SK-N-SH treated with all-trans-retinoic acid at 6 μM for 48 hours (cell line): Measurements from ENCODE around the gene LRRC15.

Source experiments
- ATAC-seq: fragments of 200-7000 bp; cut with Tn5 transposase; 3 replicates; pipeline ENCODE4 v1.9.1; 2020; ENCODE audit warnings: mild to moderate bottlenecking, moderate library complexity
- ARNTL ChIP-seq: fragments of 450-650 bp; formaldehyde crosslinking; IDR thresholded peaks from 2 replicates; pipeline ENCODE4 v1.5.0; 2020; ENCODE audit warnings: low read depth, mild to moderate bottlenecking, moderate library complexity, borderline replicate concordance
- BACH2 ChIP-seq: fragments of 250-450 bp; sonication (Bioruptor Pico); IDR thresholded peaks from 2 replicates; pipeline ENCODE4 v1.9.0; 2021; ENCODE audit warnings: mild to moderate bottlenecking, borderline replicate concordance
- CREB5 ChIP-seq: fragments of 250-450 bp; sonication (Bioruptor Pico); IDR thresholded peaks from 2 replicates; pipeline ENCODE4 v1.5.1; 2020; ENCODE audit warnings: low read depth, mild to moderate bottlenecking, moderate library complexity
- CSDC2 ChIP-seq: fragments of 250-450 bp; sonication (Bioruptor Pico); IDR thresholded peaks from 2 replicates; pipeline ENCODE4 v1.5.0; 2020; ENCODE audit warnings: mild to moderate bottlenecking, moderate library complexity
- CSRNP3 ChIP-seq: fragments of 250-450 bp; sonication (Bioruptor Pico); IDR thresholded peaks from 2 replicates; pipeline ENCODE4 v1.5.1; 2021; ENCODE audit warnings: mild to moderate bottlenecking, moderate library complexity
- ESRRG ChIP-seq: fragments of 250-450 bp; sonication (Bioruptor Pico); IDR thresholded peaks from 2 replicates; pipeline ENCODE4 v1.6.1; 2021; ENCODE audit warnings: mild to moderate bottlenecking
- GLIS3 ChIP-seq: fragments of 250-450 bp; sonication (Bioruptor Pico); IDR thresholded peaks from 2 replicates; pipeline ENCODE4 v1.5.0; 2020; ENCODE audit warnings: mild to moderate bottlenecking, moderate library complexity
- ISL1 ChIP-seq: fragments of 250-450 bp; sonication (Bioruptor Pico); IDR thresholded peaks from 2 replicates; pipeline ENCODE4 v2.1.2; 2022; ENCODE audit warnings: mild to moderate bottlenecking, moderate library complexity
- PATZ1 ChIP-seq: fragments of 250-450 bp; sonication (Bioruptor Pico); IDR thresholded peaks from 2 replicates; pipeline ENCODE4 v1.8.0; 2020; ENCODE audit warnings: mild to moderate bottlenecking, moderate library complexity, borderline replicate concordance
- POU6F1 ChIP-seq: fragments of 250-450 bp; sonication (Bioruptor Pico); IDR thresholded peaks from 2 replicates; pipeline ENCODE4 v1.8.0; 2021; ENCODE audit warnings: low read depth, mild to moderate bottlenecking, moderate library complexity, borderline replicate concordance
- PPARA ChIP-seq: fragments of 250-450 bp; sonication (Bioruptor Pico); IDR thresholded peaks from 2 replicates; pipeline ENCODE4 v1.5.0; 2020; ENCODE audit warnings: mild to moderate bottlenecking, borderline replicate concordance
- RARB ChIP-seq: fragments of 250-450 bp; sonication (Bioruptor Pico); IDR thresholded peaks from 2 replicates; pipeline ENCODE4 v1.8.0; 2021; ENCODE audit warnings: mild to moderate bottlenecking, moderate library complexity
- SNAI2 ChIP-seq: fragments of 250-450 bp; sonication (Bioruptor Pico); IDR thresholded peaks from 2 replicates; pipeline ENCODE4 v1.5.0; 2020; ENCODE audit warnings: mild to moderate bottlenecking, moderate library complexity
- TCF4 ChIP-seq: fragments of 250-450 bp; sonication (Bioruptor Pico); IDR thresholded peaks from 2 replicates; pipeline ENCODE4 v1.8.0; 2021; ENCODE audit warnings: mild to moderate bottlenecking, moderate library complexity, borderline replicate concordance
- TOX ChIP-seq: fragments of 250-450 bp; sonication (Bioruptor Pico); IDR thresholded peaks from 2 replicates; pipeline ENCODE4 v1.8.0; 2021; ENCODE audit warnings: mild to moderate bottlenecking, moderate library complexity, borderline replicate concordance
- TSHZ2 ChIP-seq: fragments of 250-450 bp; sonication (Bioruptor Pico); IDR thresholded peaks from 2 replicates; pipeline ENCODE4 v1.5.0; 2020; ENCODE audit warnings: mild to moderate bottlenecking, moderate library complexity
- ZC3H10 ChIP-seq: fragments of 250-450 bp; sonication (Bioruptor Pico); IDR thresholded peaks from 2 replicates; pipeline ENCODE4 v1.5.1; 2021; ENCODE audit warnings: mild to moderate bottlenecking, moderate library complexity
- ZFP3 ChIP-seq: fragments of 250-450 bp; sonication (Bioruptor Pico); IDR thresholded peaks from 2 replicates; pipeline ENCODE4 v1.5.0; 2020; ENCODE audit warnings: mild to moderate bottlenecking, moderate library complexity
- ZFP30 ChIP-seq: fragments of 450-650 bp; formaldehyde crosslinking; IDR thresholded peaks from 2 replicates; pipeline ENCODE4 v1.5.0; 2022; ENCODE audit warnings: mild to moderate bottlenecking, moderate library complexity
- ZNF565 ChIP-seq: fragments of 450-650 bp; formaldehyde crosslinking; conservative IDR thresholded peaks from 2 replicates; pipeline ENCODE4 v1.5.0; 2020; ENCODE audit warnings: low read depth, mild to moderate bottlenecking, moderate library complexity
- ZNF70 ChIP-seq: fragments of 450-650 bp; formaldehyde crosslinking; IDR thresholded peaks from 2 replicates; pipeline ENCODE4 v1.5.0; 2020; ENCODE audit warnings: mild to moderate bottlenecking, moderate library complexity
- ZNF8 ChIP-seq: fragments of 450-650 bp; formaldehyde crosslinking; IDR thresholded peaks from 2 replicates; pipeline ENCODE4 v1.5.0; 2020; ENCODE audit warnings: mild to moderate bottlenecking, moderate library complexity

Gene LRRC15

GRCh38 chr3:194329583-194329965 is 40.0 kb downstream of the LRRC15 start:
- ATAC-seq: no peak
- TF ChIP-seq ESRRG (CRISPR knock-in tag): no peak
- no peak for TF ChIP-seq ZFP3 (CRISPR knock-in tag)
- TF ChIP-seq RARB (CRISPR knock-in tag): no peak
- TF ChIP-seq ZC3H10 (CRISPR knock-in tag): no peak
- no peak for TF ChIP-seq POU6F1 (CRISPR knock-in tag)
- no peak for TF ChIP-seq ZFP30 (CRISPR knock-in tag)
- TF ChIP-seq ZNF8 (CRISPR knock-in tag): no peak
- no peak for TF ChIP-seq ZNF565
- TF ChIP-seq PPARA (CRISPR knock-in tag): no peak
- no peak for TF ChIP-seq SNAI2 (CRISPR knock-in tag)
- TF ChIP-seq BACH2: no peak
- TF ChIP-seq ISL1 (CRISPR knock-in tag): no peak
- TF ChIP-seq ARNTL (CRISPR knock-in tag): no peak
- TF ChIP-seq TCF4: no peak
- TF ChIP-seq CSRNP3: no peak
- TF ChIP-seq, all 23 proteins: peak for 0

- no peak for ATAC-seq
- TF ChIP-seq ZFP3 (CRISPR knock-in tag): no peak
- no peak for TF ChIP-seq TOX (CRISPR knock-in tag)
- no peak for TF ChIP-seq CSDC2
- TF ChIP-seq GLIS3 (CRISPR knock-in tag): no peak
- no peak for TF ChIP-seq TSHZ2 (CRISPR knock-in tag)
- no peak for TF ChIP-seq POU6F1 (CRISPR knock-in tag)
- no peak for TF ChIP-seq PPARA (CRISPR knock-in tag)
- no peak for TF ChIP-seq CREB5 (CRISPR knock-in tag)
- TF ChIP-seq ARNTL (CRISPR knock-in tag): no peak
- TF ChIP-seq ZC3H10 (CRISPR knock-in tag): no peak
- no peak for TF ChIP-seq ZNF70 (CRISPR knock-in tag)
- TF ChIP-seq RARB (CRISPR knock-in tag): no peak
Measured at GRCh38 chr3:194328942-194329582, 40.5 kb downstream of the LRRC15 start.

- TF ChIP-seq POU6F1 (CRISPR knock-in tag) (no peak), ISL1 (CRISPR knock-in tag) (no peak), CSRNP3 (no peak), ZFP3 (CRISPR knock-in tag) (no peak), PATZ1 (CRISPR knock-in tag) (no peak)
- TF ChIP-seq, all 23 proteins: peak for 0
- ATAC-seq: peak; percentile 4; the same call in 2 of the 3 replicates
Measured at GRCh38 chr3:194328053-194328657, 41.4 kb downstream of the LRRC15 start.
